Umbilical cord (tissue), 2 donors: Measurements from ENCODE around the gene PPID. TPM values are rescaled to one million over a fixed set of nuclear protein-coding genes. Genes with fewer than 3 reads are reported as not detected.
"Not testable (repeated sequence)": the region's sequence is repeated elsewhere in the genome, so short reads cannot be mapped to it uniquely, and the experiment has no call there.

Experiments
- DNase-seq: peaks from one replicate; pipeline ENCODE4 v3.0.0-alpha.2; 2015; ENCODE audit warnings: low spot score
- total RNA-seq: library from RNA; depleted of rRNA; stranded (reverse); fragments of >200 nt; gene quantifications from one replicate; pipeline ENCODE4 v1.2.3, GENCODE V29; 2014; ENCODE audit warnings: low replicate concordance; ENCODE audit not compliant: insufficient read depth

Gene PPID
- total RNA-seq, 1 donor from 2014 or later: 25.8 TPM

- no peak for DNase-seq
Observed at GRCh38 chr4:158667651-158668198, 55.5 kb downstream of the PPID start.

GRCh38 chr4:158666892-158667291, 56.3 kb downstream of the PPID start:
- DNase-seq: no peak

GRCh38 chr4:158664806-158665205, 58.4 kb downstream of the PPID start:
- no peak for DNase-seq

- DNase-seq: not testable (repeated sequence)
Observed at GRCh38 chr4:158663707-158664625, 59.2 kb downstream of the PPID start.

GRCh38 chr4:158663255-158663654, 59.9 kb downstream of the PPID start:
- DNase-seq: not testable (repeated sequence)

Other genes with a start within 250 kb of the PPID start
- gene RXFP1, start 201.5 kb downstream of the PPID start, total RNA-seq: 9.6 TPM
- gene C4orf46, start 51.5 kb downstream of the PPID start, total RNA-seq: 14.9 TPM
- gene ETFDH, start 51.1 kb downstream of the PPID start, total RNA-seq: 28.9 TPM
- gene FNIP2, start 45.6 kb upstream of the PPID start, total RNA-seq: 69.3 TPM